Activated T-cell treated with anti-CD3 and anti-CD28 coated beads, Interleukin-2, amount 50 U/mL, for 72 hours (primary cell): ENCODE measurements around the gene PSIP1. TPM values are rescaled to one million over a fixed set of nuclear protein-coding genes. Genes with fewer than 3 reads are reported as not detected.
"Not testable (repeated sequence)": the region's sequence is repeated elsewhere in the genome, so short reads cannot be mapped to it uniquely, and the experiment has no call there.

Experiments used
- ATAC-seq, 2 donors: fragments of 150-1000 bp; cut with Tn5 transposase; replicated peaks in 1 of 2; 2 replicates each; pipeline ENCODE4 v1.10.0; 2021; ENCODE audit warnings: moderate library complexity in 2 of 2, mild to moderate bottlenecking in 1 of 2
- DNase-seq, 2 donors: peaks; one replicate each; pipeline ENCODE4 v3.0.0; 2021 to 2022; ENCODE audit warnings: mixed read lengths in 1 of 2
- H3K27ac Mint-ChIP-seq: one replicate; pipeline ENCODE4 v1.8.0; 2022; ENCODE audit warnings: mild to moderate bottlenecking, moderate library complexity, mixed read lengths
- H3K27me3 Mint-ChIP-seq: one replicate; pipeline ENCODE4 v1.8.0; 2022; ENCODE audit warnings: low read depth, mixed read lengths
- H3K36me3 Mint-ChIP-seq, 2 donors: one replicate each; pipeline ENCODE4 v1.8.0; 2022; ENCODE audit warnings: mixed read lengths in 2 of 2, mild to moderate bottlenecking in 1 of 2; ENCODE audit not compliant: insufficient read depth in 2 of 2
- H3K4me1 Mint-ChIP-seq: one replicate; pipeline ENCODE4 v1.8.0; 2022; ENCODE audit warnings: low read depth, mixed read lengths
- H3K4me3 Mint-ChIP-seq, 2 donors: one replicate each; pipeline ENCODE4 v1.8.0; 2022; ENCODE audit warnings: mild to moderate bottlenecking in 2 of 2, mixed read lengths in 2 of 2, moderate library complexity in 2 of 2
- H3K9me3 Mint-ChIP-seq, 2 donors: one replicate each; pipeline ENCODE4 v1.8.0; 2022; ENCODE audit warnings: mixed read lengths in 2 of 2
- total RNA-seq, 2 donors: library from RNA; stranded (reverse); gene quantifications; one replicate each; pipeline ENCODE4 v1.2.3, GENCODE V29; 2022

Gene PSIP1
- total RNA-seq, 2 donors from 2014 or later: 141 to 165 TPM

- DNase-seq: no peak
- Mint-ChIP-seq H3K9me3 (peaks cover 0 to 2% of the 10 kb centered on the region in 2 donors), H3K27ac (no peak overlapping the region), H3K4me3 (no peak overlapping the region), H3K27me3 (no peaks in the 10 kb centered on the region), H3K4me1 (no peaks in the 10 kb centered on the region), H3K36me3 (peaks cover 11 to 40% of the 10 kb centered on the region in 2 donors)
- no peak for ATAC-seq
Measured at GRCh38 chr9:15444141-15444540, 66.6 kb downstream of the PSIP1 start.

- H3K4me1 Mint-ChIP-seq: peaks cover 18% of the 10 kb centered on the region
- not testable (repeated sequence) for ATAC-seq, H3K27ac Mint-ChIP-seq, DNase-seq, H3K4me3 Mint-ChIP-seq, H3K27me3 Mint-ChIP-seq, H3K9me3 Mint-ChIP-seq
- H3K36me3 Mint-ChIP-seq: peaks cover 7 to 34% of the 10 kb centered on the region in 2 donors
Measured at GRCh38 chr9:15442264-15442663, 68.5 kb downstream of the PSIP1 start.

- H3K4me3 Mint-ChIP-seq, H3K27me3 Mint-ChIP-seq, ATAC-seq, H3K27ac Mint-ChIP-seq, DNase-seq, H3K9me3 Mint-ChIP-seq: not testable (repeated sequence)
- Mint-ChIP-seq H3K36me3 (peaks cover 7 to 33% of the 10 kb centered on the region in 2 donors), H3K4me1 (peaks cover 18% of the 10 kb centered on the region)
Measured at GRCh38 chr9:15441841-15442240, 68.9 kb downstream of the PSIP1 start.

- Mint-ChIP-seq H3K36me3 (peaks cover 13 to 41% of the 10 kb centered on the region in 2 donors), H3K9me3 (peaks cover 0 to 2% of the 10 kb centered on the region in 2 donors), H3K27ac (no peak overlapping the region), H3K4me3 (no peak overlapping the region), H3K27me3 (no peaks in the 10 kb centered on the region), H3K4me1 (peaks cover 18% of the 10 kb centered on the region)
- ATAC-seq (no peak), DNase-seq (no peak)
Measured at GRCh38 chr9:15438891-15439290, 71.9 kb downstream of the PSIP1 start.

- H3K4me3 Mint-ChIP-seq: no peak overlapping the region
- ATAC-seq: no peak
- no peaks in the 10 kb centered on the region for H3K9me3 Mint-ChIP-seq
- no peak for DNase-seq
- H3K4me1 Mint-ChIP-seq: peaks cover 36% of the 10 kb centered on the region
- no peaks in the 10 kb centered on the region for H3K27me3 Mint-ChIP-seq
- no peak overlapping the region for H3K27ac Mint-ChIP-seq
- peaks cover 12 to 31% of the 10 kb centered on the region in 2 donors for H3K36me3 Mint-ChIP-seq
Measured at GRCh38 chr9:15433661-15434060, 77.1 kb downstream of the PSIP1 start.

- Mint-ChIP-seq H3K36me3 (peaks cover 14 to 31% of the 10 kb centered on the region in 2 donors), H3K4me1 (peaks cover 35% of the 10 kb centered on the region), H3K4me3 (no peak overlapping the region), H3K27me3 (no peaks in the 10 kb centered on the region), H3K9me3 (no peaks in the 10 kb centered on the region), H3K27ac (no peak overlapping the region)
- DNase-seq (no peak), ATAC-seq (no peak)
Measured at GRCh38 chr9:15433191-15433590, 77.6 kb downstream of the PSIP1 start.

- peaks cover 13 to 28% of the 10 kb centered on the region in 2 donors for H3K36me3 Mint-ChIP-seq
- peak overlapping the region; percentile 75 for H3K27ac Mint-ChIP-seq
- peaks cover 31% of the 10 kb centered on the region for H3K4me1 Mint-ChIP-seq
- DNase-seq (no peak), ATAC-seq (no peak)
- H3K27me3 Mint-ChIP-seq: no peaks in the 10 kb centered on the region
- no peaks in the 10 kb centered on the region for H3K9me3 Mint-ChIP-seq
- H3K4me3 Mint-ChIP-seq: no peak overlapping the region
Measured at GRCh38 chr9:15430920-15431844, 79.6 kb downstream of the PSIP1 start.

- DNase-seq, ATAC-seq, H3K4me3 Mint-ChIP-seq, H3K27ac Mint-ChIP-seq, H3K9me3 Mint-ChIP-seq, H3K27me3 Mint-ChIP-seq: not testable (repeated sequence)
- H3K36me3 Mint-ChIP-seq: peaks cover 14 to 17% of the 10 kb centered on the region in 2 donors
- peaks cover 55% of the 10 kb centered on the region for H3K4me1 Mint-ChIP-seq
Measured at GRCh38 chr9:15427702-15428101, 83.1 kb downstream of the PSIP1 start.

GRCh38 chr9:15426019-15426418 lies 84.8 kb downstream of the PSIP1 start:
- Mint-ChIP-seq H3K4me3 (peak overlapping the region in 1 of 2 donors; percentile 15), H3K36me3 (peaks cover 14 to 17% of the 10 kb centered on the region in 2 donors), H3K4me1 (peaks cover 62% of the 10 kb centered on the region)

GRCh38 chr9:15423231-15423985 lies 87.4 kb downstream of the PSIP1 start:
- no peak for DNase-seq
- Mint-ChIP-seq H3K4me1 (peaks cover 40% of the 10 kb centered on the region), H3K27me3 (peaks cover 11% of the 10 kb centered on the region), H3K4me3 (peak overlapping the region; percentile 94 to 95), H3K36me3 (peaks cover 12 to 13% of the 10 kb centered on the region in 2 donors), H3K9me3 (no peaks in the 10 kb centered on the region), H3K27ac (peak overlapping the region; percentile 82)
- no peak for ATAC-seq

More at GRCh38 chr9:15426019-15426418, 84.8 kb downstream of the PSIP1 start:
- no peak overlapping the region for H3K27ac Mint-ChIP-seq
- DNase-seq (no peak), ATAC-seq (no peak)
- peaks cover 7% of the 10 kb centered on the region for H3K27me3 Mint-ChIP-seq
- H3K9me3 Mint-ChIP-seq: no peaks in the 10 kb centered on the region

GRCh38 chr9:15422372-15423230 lies 88.2 kb downstream of the PSIP1 start, which contains the start of gene SNAPC3:
Gene SNAPC3, plus strand, starts transcription at chr9:15422876. Its CDS starts 4 bp downstream, at chr9:15422880.
- peaks cover 38% of the 10 kb centered on the region for H3K4me1 Mint-ChIP-seq
- H3K36me3 Mint-ChIP-seq: peaks cover 10 to 13% of the 10 kb centered on the region in 2 donors
- ATAC-seq (peak; percentile 98), DNase-seq (peak; percentile 94 to 96)
- no peaks in the 10 kb centered on the region for H3K9me3 Mint-ChIP-seq
- peak within 1 kb of the TSS; percentile 94 to 95 for H3K4me3 Mint-ChIP-seq
- peaks cover 11% of the 10 kb centered on the region for H3K27me3 Mint-ChIP-seq
- peak within 1 kb of the TSS; percentile 85 for H3K27ac Mint-ChIP-seq

- ATAC-seq (no peak), DNase-seq (no peak)
- Mint-ChIP-seq H3K36me3 (peaks cover 10 to 13% of the 10 kb centered on the region in 2 donors), H3K27me3 (peaks cover 11% of the 10 kb centered on the region), H3K4me3 (peak overlapping the region; percentile 94 to 95), H3K4me1 (peaks cover 38% of the 10 kb centered on the region), H3K27ac (peak overlapping the region; percentile 85), H3K9me3 (no peaks in the 10 kb centered on the region)
Measured at GRCh38 chr9:15421990-15422371, 88.8 kb downstream of the PSIP1 start.
